Muscle of arm (tissue), 12 donors: ENCODE measurements around the gene SYNE1. TPM values are rescaled to one million over a fixed set of nuclear protein-coding genes. Genes with fewer than 3 reads are reported as not detected.

ENCODE experiments used
- DNase-seq: peaks from one replicate; pipeline ENCODE4 v3.0.0-alpha.2; 2013
- polyA plus RNA-seq, 12 donors: library from polyadenylated mRNA; unstranded; fragments of 120-200 nt; gene quantifications; one replicate each; pipeline ENCODE4 v1.2.1, GENCODE V29; 2013; ENCODE audit not compliant: insufficient read length in 12 of 12

SYNE1 gene
- polyA plus RNA-seq, 12 donors: 56.3 to 139 (median 100) TPM; not detected in 1

GRCh38 chr6:152184573-152184916 is 452.6 kb downstream of the SYNE1 start:
- no peak for DNase-seq

GRCh38 chr6:152180601-152181000 is 456.6 kb downstream of the SYNE1 start:
- DNase-seq: no peak

DNA sequence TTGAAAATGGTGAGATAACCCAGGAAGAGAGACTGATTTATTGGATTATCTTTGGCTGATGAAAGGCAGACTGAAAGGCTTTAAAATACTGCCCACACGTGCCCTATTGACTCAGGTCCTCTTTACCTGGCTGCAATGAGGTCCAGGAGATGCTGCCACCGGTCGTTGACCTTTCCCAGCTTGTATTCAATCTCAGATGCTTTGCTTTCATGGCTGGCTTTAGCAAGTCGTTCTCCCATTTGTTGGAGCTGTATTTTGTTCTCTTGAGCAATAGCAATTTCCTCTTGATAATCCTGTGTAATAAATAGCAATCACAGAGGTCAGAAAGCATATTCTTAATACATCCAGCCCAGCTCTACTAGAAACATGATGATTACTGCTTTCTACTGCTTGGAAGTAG is 460.9 kb downstream of the SYNE1 start:
- DNase-seq: no peak

- DNase-seq: no peak
These were observed 463.2 kb downstream of the SYNE1 start for GRCh38 chr6:152173957-152174356.

DNA sequence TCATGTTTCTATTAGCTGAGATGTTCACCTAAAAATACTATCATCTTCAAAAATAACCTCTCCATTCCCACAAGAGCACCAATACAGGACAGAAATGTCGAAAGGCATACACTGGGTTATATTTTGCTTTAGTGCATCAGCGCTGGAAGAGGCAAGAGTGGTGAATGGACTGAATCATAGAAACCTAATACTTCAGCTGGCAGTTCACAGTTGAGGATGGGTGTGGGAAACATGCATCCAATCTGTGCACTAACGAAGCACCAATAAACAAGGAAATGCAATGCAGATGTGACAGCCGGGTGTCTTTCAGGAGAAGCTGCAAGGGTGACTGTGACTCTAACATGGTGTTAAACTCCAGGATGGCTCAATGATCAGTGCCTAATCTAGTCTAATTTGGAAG is 463.8 kb downstream of the SYNE1 start:
- no peak for DNase-seq

DNA sequence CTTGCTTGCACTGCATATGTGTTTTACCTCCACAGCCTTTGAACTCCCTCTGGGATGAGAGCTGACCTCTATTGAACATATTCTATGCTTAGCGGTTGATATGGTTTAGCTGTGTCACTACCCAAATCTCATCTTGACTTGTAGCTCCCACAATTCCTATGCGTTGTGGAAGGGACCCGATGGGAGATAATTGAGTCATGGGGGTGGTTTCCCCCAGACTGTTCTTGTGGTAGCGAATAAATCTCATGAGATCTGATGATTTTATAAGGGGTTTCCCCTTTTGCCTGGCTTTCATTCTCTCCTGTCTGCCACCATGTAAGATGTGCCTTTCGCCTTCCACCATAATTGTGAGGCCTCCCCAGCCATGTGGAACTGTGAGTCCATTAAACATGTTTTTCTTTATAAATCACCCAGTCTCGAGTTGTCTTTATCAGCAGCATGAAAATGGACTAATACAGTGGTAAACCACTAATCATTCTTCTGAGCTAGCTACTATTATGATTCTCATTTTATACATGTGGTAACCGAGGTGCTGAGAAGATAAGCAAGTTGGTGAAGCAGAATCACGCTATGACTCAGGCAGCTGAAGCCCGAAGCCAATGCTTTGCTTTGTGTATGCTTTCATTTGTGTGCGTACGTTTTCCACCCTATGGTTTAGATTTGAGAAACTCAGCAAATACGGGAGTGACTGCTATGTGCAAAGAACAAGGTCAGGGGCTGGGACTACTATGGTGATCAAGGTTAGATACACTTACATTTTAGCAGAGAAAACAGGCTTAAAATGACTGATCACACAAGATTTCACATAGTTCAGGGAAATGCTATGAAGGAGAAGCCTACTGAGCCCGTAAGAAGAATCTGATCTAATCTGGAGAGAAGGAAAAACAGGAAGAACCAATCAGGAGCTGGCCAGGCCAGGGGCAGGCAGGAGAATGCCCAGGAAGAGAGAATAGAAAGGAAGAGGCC is 466.2 kb downstream of the SYNE1 start:
- no peak for DNase-seq

DNA sequence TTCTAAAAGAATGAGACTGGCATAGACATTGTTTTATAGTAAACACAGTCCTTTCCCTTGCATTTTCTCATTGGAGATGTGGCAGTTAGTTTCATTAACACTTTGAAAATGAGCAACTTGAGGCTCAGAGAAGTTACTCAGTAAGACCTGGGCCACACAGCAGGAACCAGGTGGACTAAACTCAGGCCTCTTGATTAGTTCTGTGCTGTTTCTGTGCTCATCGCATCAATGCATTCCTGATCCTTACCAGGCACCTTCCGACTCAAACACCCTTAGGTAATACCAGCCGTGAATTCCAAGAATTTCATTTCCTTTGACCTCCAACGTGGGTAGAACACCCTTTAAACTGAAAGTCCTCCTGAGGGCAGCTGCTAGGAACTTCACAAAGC is 466.9 kb downstream of the SYNE1 start:
- no peak for DNase-seq

DNA sequence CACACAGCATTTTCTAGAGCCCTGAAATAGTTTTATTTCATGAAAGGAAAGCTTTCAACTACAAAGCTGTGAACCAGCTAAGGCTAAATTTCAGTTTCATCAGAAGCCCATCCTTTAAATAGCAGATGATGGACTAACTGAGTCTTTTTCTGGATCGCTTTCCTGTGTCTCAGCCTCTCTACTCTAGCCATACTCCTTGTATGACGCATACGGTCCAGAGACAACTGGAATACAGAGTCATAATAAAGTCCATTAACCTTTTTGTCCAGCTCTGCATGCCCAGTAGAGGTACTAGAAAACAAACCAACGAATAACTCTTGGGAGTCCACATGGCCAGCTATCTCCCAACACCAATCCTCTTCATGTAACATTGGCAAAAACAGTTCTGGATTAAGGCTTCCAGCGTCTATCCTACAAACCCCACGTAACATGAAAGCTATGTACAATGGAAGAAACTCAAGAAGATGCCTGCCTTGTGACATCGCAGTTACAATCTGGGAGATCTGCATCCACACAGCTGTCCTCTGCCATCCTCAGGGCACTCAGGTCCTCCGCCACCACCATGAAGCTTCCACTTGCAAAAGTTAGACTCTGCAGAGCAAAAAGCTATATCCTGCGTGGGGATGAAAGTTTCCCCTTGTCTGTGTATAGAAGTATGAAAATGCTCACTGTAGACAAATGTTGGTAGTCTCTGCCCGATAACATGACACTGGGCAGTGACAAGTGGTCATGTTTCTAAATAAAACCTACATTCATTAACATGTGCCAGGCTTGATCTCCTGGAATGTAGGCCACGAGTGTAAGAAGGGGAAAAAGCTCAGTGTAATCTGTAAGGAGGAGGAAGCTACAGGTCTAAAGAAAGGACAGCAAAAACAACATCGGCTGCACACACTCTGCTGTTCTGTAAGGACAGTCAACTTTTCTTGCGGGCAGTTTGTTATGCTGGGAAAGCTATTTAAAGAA is 469.2 kb downstream of the SYNE1 start:
- peak; percentile 15 for DNase-seq

DNA sequence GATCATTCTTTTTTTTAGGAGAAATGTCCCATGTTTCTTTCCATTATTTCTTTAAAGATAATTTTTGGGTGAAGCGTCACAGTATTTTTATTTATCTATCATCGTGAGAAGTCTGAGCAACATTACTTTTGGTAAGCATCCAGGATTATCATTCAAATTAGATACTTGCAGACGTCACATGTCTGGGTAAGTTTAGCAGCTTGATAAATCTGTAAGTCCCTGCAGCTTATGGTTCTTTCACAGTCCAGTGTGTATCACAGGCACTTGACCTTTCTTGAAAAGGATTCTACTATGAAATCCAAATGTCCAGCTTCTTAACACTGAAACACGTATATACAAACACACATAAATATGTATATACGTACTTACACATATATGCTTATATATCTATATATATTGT is 470.3 kb downstream of the SYNE1 start:
- DNase-seq: no peak

DNA sequence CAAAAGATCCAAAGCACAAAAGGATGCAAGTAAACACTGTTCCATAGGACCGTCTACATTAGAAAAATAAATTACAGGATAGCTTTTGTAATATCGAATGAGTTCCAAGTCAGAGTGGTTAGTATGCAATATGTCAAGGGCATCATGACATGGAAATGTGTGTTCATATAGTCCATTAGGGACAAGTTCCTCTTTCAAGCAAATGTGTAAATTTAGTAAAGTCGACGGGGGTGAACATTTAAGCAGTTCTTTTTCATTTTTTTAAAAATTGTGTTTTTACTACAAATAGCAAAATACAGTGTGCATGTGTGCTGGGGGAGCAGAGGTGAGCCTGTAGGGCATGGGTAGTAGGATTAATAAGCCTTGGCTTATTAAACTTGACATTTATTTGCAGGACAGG is 470.7 kb downstream of the SYNE1 start:
- DNase-seq: no peak

DNA sequence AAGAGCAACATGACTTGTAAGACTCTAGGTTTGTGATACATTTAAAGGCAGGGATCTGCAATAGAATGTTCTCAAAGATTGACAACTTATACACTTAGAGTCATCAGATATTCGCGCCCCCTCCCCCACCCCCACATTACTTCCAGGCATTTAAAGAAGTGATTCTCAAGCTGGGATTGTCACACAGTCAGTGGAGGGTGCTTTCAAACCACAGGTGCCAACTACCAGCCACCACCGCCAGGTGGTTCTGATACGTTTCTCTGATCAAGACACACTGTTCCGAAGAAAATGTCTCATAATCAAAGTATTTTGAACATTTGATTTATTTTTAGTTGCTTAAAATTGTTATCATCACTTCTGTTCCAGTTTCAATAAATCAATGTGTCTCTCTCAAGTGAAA is 472.2 kb downstream of the SYNE1 start:
- no peak for DNase-seq

DNA sequence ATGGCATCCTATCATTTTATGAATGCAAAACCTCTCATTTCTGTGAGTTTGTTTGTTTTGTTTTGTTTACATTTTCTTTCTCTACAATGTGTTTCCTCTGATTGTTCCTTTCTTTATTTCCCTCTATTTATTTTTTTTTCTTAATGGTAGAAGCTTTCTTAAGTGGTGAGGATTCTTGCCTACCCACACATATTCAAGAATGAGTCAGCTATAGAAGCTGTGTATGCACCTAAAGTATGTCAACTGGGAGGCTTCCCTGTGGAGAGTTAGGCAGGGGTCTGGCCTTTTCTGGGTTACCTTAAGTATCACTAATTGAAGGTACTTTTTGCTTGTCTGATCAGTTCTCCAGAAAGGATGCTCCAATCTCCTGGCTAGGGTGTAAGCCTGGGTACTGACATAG is 475.7 kb downstream of the SYNE1 start:
- no peak for DNase-seq

DNA sequence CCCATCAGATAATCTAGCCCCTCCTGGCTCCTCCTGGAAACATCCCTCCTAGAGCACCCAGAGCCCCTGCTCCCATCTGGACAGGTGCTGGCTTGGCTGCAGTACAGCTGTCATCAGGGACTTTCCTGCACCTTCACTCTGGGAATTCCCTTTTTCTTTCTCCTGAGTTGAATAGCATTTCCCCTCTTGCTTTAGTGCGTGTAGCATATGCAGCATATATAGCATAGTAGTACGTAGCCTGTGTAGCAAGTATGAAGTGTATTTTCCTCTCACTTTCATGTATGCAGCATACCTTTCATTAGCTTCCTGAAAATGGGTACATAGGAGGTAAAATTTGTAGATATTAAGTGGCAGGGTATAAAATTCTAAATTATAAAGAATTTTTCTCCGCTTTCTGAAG is 476.8 kb downstream of the SYNE1 start:
- no peak for DNase-seq

- DNase-seq: no peak
These were observed 481.4 kb downstream of the SYNE1 start for GRCh38 chr6:152155792-152156191.

DNA sequence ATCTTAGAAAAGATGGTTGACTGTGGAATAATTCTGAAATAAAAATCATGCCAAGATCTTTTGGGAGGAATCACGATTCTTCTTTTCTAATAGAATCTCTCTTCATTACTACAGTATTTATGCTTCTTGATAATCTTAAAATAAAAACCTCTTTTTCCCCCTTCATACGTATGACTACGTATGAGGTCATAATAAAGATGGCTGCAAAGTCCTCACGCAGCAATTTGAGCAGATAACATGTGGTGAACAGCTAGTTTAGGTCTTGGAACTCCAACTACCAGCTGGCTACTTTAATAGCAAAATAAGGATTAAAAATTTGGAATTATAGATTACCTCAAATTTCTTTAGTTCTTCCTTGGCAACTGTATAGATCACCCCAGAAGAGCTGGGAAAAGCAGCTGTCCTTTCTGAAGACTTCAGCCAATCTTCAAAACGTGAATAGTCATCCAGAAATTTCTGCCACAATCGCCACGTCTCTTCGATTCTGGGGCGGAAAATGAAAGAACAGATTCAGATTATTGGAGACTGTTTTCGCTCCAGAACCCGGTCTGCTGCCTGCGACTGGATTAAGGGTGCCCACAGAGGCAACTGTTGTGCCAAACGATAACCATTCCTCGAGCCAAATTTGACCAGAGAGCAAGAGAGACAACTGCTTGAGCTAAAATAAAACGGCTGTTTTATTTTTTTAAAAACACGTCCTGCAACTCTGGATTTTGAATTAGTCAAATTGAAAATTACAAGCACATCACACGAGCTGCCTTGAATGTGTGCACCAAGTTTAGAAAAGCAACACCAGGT is 482.4 kb downstream of the SYNE1 start:
- no peak for DNase-seq

GRCh38 chr6:152151920-152152319 is 485.2 kb downstream of the SYNE1 start:
- no peak for DNase-seq

DNA sequence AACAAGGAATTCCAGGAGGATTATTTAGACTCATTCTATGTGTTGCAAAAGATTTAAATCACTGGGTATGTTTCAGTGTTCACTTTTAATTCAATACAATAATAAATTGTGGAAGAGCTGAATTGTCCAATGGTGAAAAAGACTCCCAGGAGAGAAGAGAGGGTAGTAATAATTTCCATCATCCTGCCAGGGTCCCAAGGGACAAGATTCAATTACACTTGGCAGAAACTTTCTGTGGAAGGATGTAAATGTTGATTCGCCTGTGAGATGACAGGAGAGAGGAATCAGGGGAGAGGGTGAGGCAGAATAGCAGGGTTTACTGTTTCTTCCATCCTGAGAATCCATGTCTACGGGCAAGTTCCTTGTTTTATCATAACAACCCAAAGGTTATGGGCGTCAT is 487.0 kb downstream of the SYNE1 start:
- DNase-seq: no peak

DNA sequence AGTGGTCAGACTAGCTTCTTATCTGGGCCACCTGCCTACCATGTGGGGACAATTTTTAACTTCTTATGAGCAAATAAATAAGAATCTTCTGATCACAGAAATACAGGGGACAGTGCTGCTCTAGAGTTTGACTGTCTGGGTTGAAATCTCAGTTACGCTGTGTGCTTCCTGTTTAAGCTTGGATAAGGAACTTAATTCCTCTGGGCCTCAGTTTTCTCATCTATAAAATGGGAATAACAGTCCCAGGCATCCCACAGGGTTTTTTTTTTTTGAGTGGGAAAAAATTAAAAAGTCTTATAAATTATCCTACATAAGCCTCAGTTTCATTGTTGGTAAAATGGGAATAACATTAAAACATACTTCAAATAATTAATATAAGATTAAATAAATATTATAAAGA is 488.8 kb downstream of the SYNE1 start:
- DNase-seq: no peak

DNA sequence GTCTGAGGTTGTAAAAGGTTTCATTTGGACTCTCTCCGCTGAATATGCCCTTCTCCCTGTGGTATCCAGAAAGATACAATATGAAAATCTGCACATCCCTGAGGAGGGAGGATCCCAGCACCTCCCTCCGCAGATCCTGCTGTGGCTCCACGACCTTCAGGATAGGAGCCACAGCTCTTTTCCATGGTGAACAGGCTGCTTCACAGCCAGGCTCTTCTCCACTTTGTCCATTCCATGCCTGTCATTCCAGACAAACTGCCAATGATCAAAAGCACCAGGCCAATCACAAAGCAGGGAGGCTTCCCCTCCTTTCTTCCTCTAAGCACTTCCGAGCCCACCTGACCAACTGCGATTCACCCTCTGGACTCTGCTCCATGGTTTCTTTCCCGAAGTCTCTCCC is 489.9 kb downstream of the SYNE1 start:
- no peak for DNase-seq

GRCh38 chr6:152146385-152146784 is 490.8 kb downstream of the SYNE1 start:
- no peak for DNase-seq

- no peak for DNase-seq
These were observed 493.8 kb downstream of the SYNE1 start for GRCh38 chr6:152143359-152143758.

GRCh38 chr6:152142105-152142504 is 495.1 kb downstream of the SYNE1 start:
- no peak for DNase-seq
